Esophagus muscularis mucosa (tissue), 4 donors: Measurements from ENCODE around the gene EVA1C. TPM values are rescaled to one million over a fixed set of nuclear protein-coding genes. Genes with fewer than 3 reads are reported as not detected.
"Not testable (repeated sequence)": the region's sequence is repeated elsewhere in the genome, so short reads cannot be mapped to it uniquely, and the experiment has no call there.

Source experiments
- DNase-seq: peaks from one replicate; pipeline ENCODE4 v3.0.0-alpha.2; 2017; ENCODE audit errors: extremely low spot score
- H3K27ac ChIP-seq, 4 donors: fragments of 200-600 bp; sonication (generic); replicated peaks in 1 of 4; 1 replicate in 3 of 4; 2 replicates in 1 of 4; pipeline ENCODE4 v1.5.1; 2016 to 2019; ENCODE audit warnings: mild to moderate bottlenecking in 1 of 4
- H3K27me3 ChIP-seq, 4 donors: fragments of 200-600 bp; sonication (generic); one replicate each; pipeline versions ENCODE4 v1.5.1 to v1.6.0; 2016 to 2019
- H3K36me3 ChIP-seq, 4 donors: fragments of 200-600 bp; sonication (generic); one replicate each; pipeline ENCODE4 v1.5.1; 2016 to 2019
- H3K4me1 ChIP-seq, 4 donors: fragments of 200-600 bp; sonication (generic); one replicate each; pipeline ENCODE4 v1.5.1; 2016 to 2019
- H3K4me3 ChIP-seq, 4 donors: fragments of 200-600 bp; sonication (generic); 1 replicate in 2 of 4; 2 replicates in 2 of 4; pipeline ENCODE4 v1.5.1; 2016 to 2019; ENCODE audit warnings: mild to moderate bottlenecking in 4 of 4, moderate library complexity in 1 of 4
- H3K9me3 ChIP-seq, 4 donors: fragments of 200-600 bp; sonication (generic); 1 replicate in 3 of 4; 2 replicates in 1 of 4; pipeline ENCODE4 v1.5.1; 2016 to 2019
- CTCF ChIP-seq, 3 experiments: fragments of 200-600 bp in 2 of 3; fragments of 450-650 bp in 1 of 3; sonication (generic) in 2 of 3; IDR thresholded peaks; one replicate each; pipeline ENCODE4 v1.5.1; 2017 to 2019; ENCODE audit warnings: antibody characterized with exemption in 3 of 3, mild to moderate bottlenecking in 2 of 3, moderate library complexity in 1 of 3
- EP300 ChIP-seq: sonication (generic); formaldehyde crosslinking; IDR thresholded peaks from one replicate; pipeline ENCODE4 v1.6.1; 2017; ENCODE audit warnings: antibody characterized with exemption
- POLR2A ChIP-seq: fragments of 450-650 bp; IDR thresholded peaks from one replicate; pipeline ENCODE4 v1.6.1; 2017; ENCODE audit warnings: antibody characterized with exemption, moderate library complexity, mild to moderate bottlenecking, low read depth
- POLR2AphosphoS5 ChIP-seq, 2 donors: sonication (generic); formaldehyde crosslinking; IDR thresholded peaks; one replicate each; pipeline ENCODE4 v1.6.1; 2017; ENCODE audit warnings: antibody characterized with exemption in 2 of 2
- WGBS: methylation state at CpG from one replicate; pipeline ENCODE4 v1.1.5; 2018; 5-methylcytosine and 5-hydroxymethylcytosine counted together
- intact Hi-C: fragments of 100-400 bp; cut with DNase I; formaldehyde crosslinking; loops from one replicate; pipeline ENCODE4 v1.15.1; 2023
- total RNA-seq, 4 donors: library from RNA; depleted of rRNA; stranded (reverse); fragments of >200 nt; gene quantifications; one replicate each; pipeline versions ENCODE4 v1.1.0 to v1.2.1, GENCODE V29; 2016

The EVA1C gene
- total RNA-seq, 4 donors from 2014 or later = 49.8 to 86.6 (median 64.6) TPM

- no peak for DNase-seq
- Histone ChIP-seq H3K4me1 (peaks cover 35 to 57% (median 48%) of the 10 kb centered on the region in 4 donors), H3K27ac (peak overlapping the region; percentile 81 to 95 (median 84)), H3K27me3 (no peaks in the 10 kb centered on the region), H3K9me3 (no peaks in the 10 kb centered on the region), H3K36me3 (peaks cover 29 to 75% (median 48%) of the 10 kb centered on the region in 4 donors), H3K4me3 (no peak overlapping the region)
- TF ChIP-seq POLR2A (no peak), EP300 (no peak), CTCF (IDR thresholded peaks at IDR 0.05) (peak in 2 of 3 experiments; percentile 16 to 19), POLR2AphosphoS5 (IDR thresholded peaks at IDR 0.05) (peak; percentile 9 to 45)
- 28% methylated on average over 9 of the region's 9 CpGs for WGBS
- intact Hi-C loops = loop anchor here (2.0 kb wide), 1 partner anchor 43 kb away; no protein-coding TSS in a partner anchor
Observed at GRCh38 chr21:32457360-32457840, 44.9 kb downstream of the EVA1C start.

GRCh38 chr21:32457962-32458361 lies 45.5 kb downstream of the EVA1C start:
- no peaks in the 10 kb centered on the region for H3K27me3 ChIP-seq
- H3K4me1 ChIP-seq = peaks cover 31 to 54% (median 43%) of the 10 kb centered on the region in 4 donors
- 84% methylated on average over 6 of the region's 6 CpGs for WGBS
- H3K27ac ChIP-seq = peak overlapping the region; percentile 81 to 95 (median 84)
- H3K9me3 ChIP-seq = no peaks in the 10 kb centered on the region
- no peak overlapping the region for H3K4me3 ChIP-seq
- H3K36me3 ChIP-seq = peaks cover 29 to 69% (median 51%) of the 10 kb centered on the region in 4 donors
- TF ChIP-seq CTCF (IDR thresholded peaks at IDR 0.05) (no peak), EP300 (no peak), POLR2AphosphoS5 (IDR thresholded peaks at IDR 0.05) (no peak), POLR2A (no peak)
- intact Hi-C loops = loop anchor here (2.0 kb wide), 1 partner anchor 43 kb away; no protein-coding TSS in a partner anchor
- DNase-seq = no peak

GRCh38 chr21:32459972-32460371 lies 47.5 kb downstream of the EVA1C start:
- no peak overlapping the region for H3K27ac ChIP-seq
- TF ChIP-seq CTCF (IDR thresholded peaks at IDR 0.05) (no peak), POLR2A (no peak), POLR2AphosphoS5 (IDR thresholded peaks at IDR 0.05) (no peak), EP300 (no peak)
- no peaks in the 10 kb centered on the region for H3K9me3 ChIP-seq
- WGBS = 76% methylated on average over 5 of the region's 5 CpGs
- no peak for DNase-seq
- no peaks in the 10 kb centered on the region for H3K27me3 ChIP-seq
- H3K4me1 ChIP-seq = peaks cover 30 to 55% (median 48%) of the 10 kb centered on the region in 4 donors
- peaks cover 29 to 74% (median 50%) of the 10 kb centered on the region in 4 donors for H3K36me3 ChIP-seq
- intact Hi-C loops = no loop called here
- H3K4me3 ChIP-seq = no peak overlapping the region

- TF ChIP-seq EP300 (no peak), CTCF (IDR thresholded peaks at IDR 0.05) (no peak), POLR2AphosphoS5 (IDR thresholded peaks at IDR 0.05) (no peak), POLR2A (no peak)
- no peak for DNase-seq
- H3K27ac ChIP-seq = no peak overlapping the region
- no peaks in the 10 kb centered on the region for H3K27me3 ChIP-seq
- no peak overlapping the region for H3K4me3 ChIP-seq
- peaks cover 29 to 79% (median 47%) of the 10 kb centered on the region in 4 donors for H3K36me3 ChIP-seq
- H3K4me1 ChIP-seq = peaks cover 16 to 40% (median 33%) of the 10 kb centered on the region in 4 donors
- H3K9me3 ChIP-seq = no peaks in the 10 kb centered on the region
- 97% methylated on average over 6 of the region's 6 CpGs for WGBS
- intact Hi-C loops = no loop called here
Observed at GRCh38 chr21:32461503-32461902, 49.0 kb downstream of the EVA1C start.

GRCh38 chr21:32462564-32462963 lies 50.1 kb downstream of the EVA1C start:
- H3K4me3 ChIP-seq, DNase-seq, H3K9me3 ChIP-seq, H3K27me3 ChIP-seq, intact Hi-C loops: not testable (repeated sequence)
- H3K36me3 ChIP-seq = peaks cover 29 to 83% (median 49%) of the 10 kb centered on the region in 4 donors
- H3K4me1 ChIP-seq = peaks cover 5 to 30% (median 22%) of the 10 kb centered on the region in 4 donors
- peak overlapping the region in 1 of 4 donors; percentile 9 for H3K27ac ChIP-seq
- WGBS = 95% methylated on average over 3 of the region's 3 CpGs
